ENCODE results near the gene TSNAX. TPM values are rescaled to one million over a fixed set of nuclear protein-coding genes. Genes with fewer than 3 reads are reported as not detected.

Gene TSNAX
- total RNA-seq, 1 experiment from 2014 or later: 47.1 TPM

GRCh38 chr1:231493421-231494185 is 34.9 kb upstream of the TSNAX start:
- DNase-seq (ENCODE audit: low read depth, low spot score): no peak
- Histone ChIP-seq H3K4me2 (ENCODE audit: low read length) (no peak overlapping the region), H3K9ac (ENCODE audit: low read length) (no peak overlapping the region), H3K36me3 (ENCODE audit: control insufficient read depth in 1 of 2, insufficient read depth in 2 of 2, low read length in 2 of 2) (no peaks in the 10 kb centered on the region), H3K79me2 (ENCODE audit: insufficient read depth, low read length) (no peaks in the 10 kb centered on the region), H4K20me1 (ENCODE audit: insufficient read depth) (no peaks in the 10 kb centered on the region), H3K27ac (ENCODE audit: low read depth, low read length) (no peak overlapping the region), H3K9me2 (ENCODE audit: insufficient read depth) (no peaks in the 10 kb centered on the region), H3K9me3 (ENCODE audit: control insufficient read depth in 1 of 2, insufficient read depth in 1 of 2, low read depth in 1 of 2, low read length in 2 of 2) (peaks cover under 1 to 3% of the 10 kb centered on the region in 2 experiments; a peak in 3 of 4 replicates), H3K27me3 (ENCODE audit: insufficient read depth, low read length) (no peaks in the 10 kb centered on the region), H3K4me3 (replicated peaks in 1 of 2; ENCODE audit: low read depth in 1 of 2, low read length in 2 of 2) (no peak overlapping the region), H3K4me1 (ENCODE audit: control insufficient read depth in 1 of 2, insufficient read depth in 2 of 2, low read length in 2 of 2) (no peaks in the 10 kb centered on the region), H2AFZ (ENCODE audit: low read depth, low read length, poor library complexity, severe bottlenecking) (peak overlapping the region; percentile 52)
- no peak for ATAC-seq
- intact Hi-C loops (cut with micrococcal nuclease): no loop called here
- CTCF ChIA-PET: no interaction called here
- RAD21 ChIA-PET (ENCODE audit: low non-redundant PET in 1 of 2, low total read pairs in 2 of 2, uncharacterized antibody in 2 of 2, unreplicated experiment in 2 of 2): no interaction called here
- TF ChIP-seq, protein P1, sequence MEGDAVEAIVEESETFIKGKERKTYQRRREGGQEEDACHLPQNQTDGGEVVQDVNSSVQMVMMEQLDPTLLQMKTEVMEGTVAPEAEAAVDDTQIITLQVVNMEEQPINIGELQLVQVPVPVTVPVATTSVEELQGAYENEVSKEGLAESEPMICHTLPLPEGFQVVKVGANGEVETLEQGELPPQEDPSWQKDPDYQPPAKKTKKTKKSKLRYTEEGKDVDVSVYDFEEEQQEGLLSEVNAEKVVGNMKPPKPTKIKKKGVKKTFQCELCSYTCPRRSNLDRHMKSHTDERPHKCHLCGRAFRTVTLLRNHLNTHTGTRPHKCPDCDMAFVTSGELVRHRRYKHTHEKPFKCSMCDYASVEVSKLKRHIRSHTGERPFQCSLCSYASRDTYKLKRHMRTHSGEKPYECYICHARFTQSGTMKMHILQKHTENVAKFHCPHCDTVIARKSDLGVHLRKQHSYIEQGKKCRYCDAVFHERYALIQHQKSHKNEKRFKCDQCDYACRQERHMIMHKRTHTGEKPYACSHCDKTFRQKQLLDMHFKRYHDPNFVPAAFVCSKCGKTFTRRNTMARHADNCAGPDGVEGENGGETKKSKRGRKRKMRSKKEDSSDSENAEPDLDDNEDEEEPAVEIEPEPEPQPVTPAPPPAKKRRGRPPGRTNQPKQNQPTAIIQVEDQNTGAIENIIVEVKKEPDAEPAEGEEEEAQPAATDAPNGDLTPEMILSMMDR (IDR thresholded peaks at IDR 0.05 in 2 of 3, conservative IDR thresholded peaks at IDR 0.05 in 1 of 3; ENCODE audit: borderline replicate concordance in 1 of 3, insufficient read depth in 1 of 3, low read depth in 2 of 3, low read length in 2 of 3): no peak
- no peak for TF ChIP-seq SIN3A (IDR thresholded peaks at IDR 0.05; ENCODE audit: low read depth)
- TF ChIP-seq CEBPB (IDR thresholded peaks at IDR 0.05; ENCODE audit: low read depth): no peak
- no peak for TF ChIP-seq REST (IDR thresholded peaks at IDR 0.05; ENCODE audit: low read depth)
- no peak for TF ChIP-seq ZBTB33 (IDR thresholded peaks at IDR 0.05; ENCODE audit: extremely low read depth, insufficient replicate concordance, low read length)
- no peak for TF ChIP-seq ELF1 (IDR thresholded peaks at IDR 0.05; ENCODE audit: borderline replicate concordance, low read depth)
- no peak for TF ChIP-seq POLR2A (IDR thresholded peaks at IDR 0.05; ENCODE audit: borderline replicate concordance, extremely low read depth, insufficient read depth, insufficient read length)
- no peak for TF ChIP-seq TCF7L2 (IDR thresholded peaks at IDR 0.05; ENCODE audit: borderline replicate concordance, extremely low read depth, insufficient read depth, insufficient read length)
- TF ChIP-seq JUND (IDR thresholded peaks at IDR 0.05): no peak
- no peak for TF ChIP-seq RAD21 (IDR thresholded peaks at IDR 0.05; ENCODE audit: low read depth)
- POLR2A ChIA-PET: no interaction called here
- BruUV-seq (replicated peaks): no TSS peak
